Neural progenitor cell (in vitro differentiated cells): ENCODE results near the gene LPCAT2.

Experiments used
- EZH2phosphoT487 ChIP-seq: fragments of 200-600 bp; sonication (generic); IDR thresholded peaks from 2 replicates; pipeline ENCODE4 v1.6.1; 2017; ENCODE audit warnings: antibody characterized with exemption
- TF ChIP-seq, protein P1 (sequence below): fragments of 200-600 bp; sonication (generic); IDR thresholded peaks from 2 replicates; pipeline ENCODE4 v1.5.1; 2017; ENCODE audit warnings: antibody characterized with exemption, mild to moderate bottlenecking

DNA sequence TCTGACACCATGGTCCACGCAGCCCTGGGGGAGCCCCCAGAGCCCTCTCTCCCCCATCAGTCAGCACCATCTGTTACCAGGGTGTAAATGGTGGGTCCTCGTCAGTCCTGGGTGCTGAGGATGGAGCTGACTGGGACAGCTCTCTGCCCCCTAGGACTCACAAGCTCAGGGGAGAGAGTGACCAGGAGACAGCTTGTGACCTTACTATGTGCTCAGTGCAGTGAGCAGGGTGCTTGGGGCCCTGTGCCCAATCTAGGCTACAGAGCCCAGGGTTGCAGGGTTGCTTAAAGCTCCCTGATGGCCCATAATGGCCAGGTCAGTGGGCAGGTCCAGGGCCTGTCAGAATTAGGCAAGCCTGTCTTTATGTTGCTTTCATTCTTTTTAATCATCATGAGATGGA is 18.6 kb upstream of the LPCAT2 start:
- TF ChIP-seq, protein P1, sequence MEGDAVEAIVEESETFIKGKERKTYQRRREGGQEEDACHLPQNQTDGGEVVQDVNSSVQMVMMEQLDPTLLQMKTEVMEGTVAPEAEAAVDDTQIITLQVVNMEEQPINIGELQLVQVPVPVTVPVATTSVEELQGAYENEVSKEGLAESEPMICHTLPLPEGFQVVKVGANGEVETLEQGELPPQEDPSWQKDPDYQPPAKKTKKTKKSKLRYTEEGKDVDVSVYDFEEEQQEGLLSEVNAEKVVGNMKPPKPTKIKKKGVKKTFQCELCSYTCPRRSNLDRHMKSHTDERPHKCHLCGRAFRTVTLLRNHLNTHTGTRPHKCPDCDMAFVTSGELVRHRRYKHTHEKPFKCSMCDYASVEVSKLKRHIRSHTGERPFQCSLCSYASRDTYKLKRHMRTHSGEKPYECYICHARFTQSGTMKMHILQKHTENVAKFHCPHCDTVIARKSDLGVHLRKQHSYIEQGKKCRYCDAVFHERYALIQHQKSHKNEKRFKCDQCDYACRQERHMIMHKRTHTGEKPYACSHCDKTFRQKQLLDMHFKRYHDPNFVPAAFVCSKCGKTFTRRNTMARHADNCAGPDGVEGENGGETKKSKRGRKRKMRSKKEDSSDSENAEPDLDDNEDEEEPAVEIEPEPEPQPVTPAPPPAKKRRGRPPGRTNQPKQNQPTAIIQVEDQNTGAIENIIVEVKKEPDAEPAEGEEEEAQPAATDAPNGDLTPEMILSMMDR = no peak
- TF ChIP-seq EZH2phosphoT487 = no peak
